Panc1 (cell line): ENCODE measurements around the gene BTBD18. TPM values are rescaled to one million over a fixed set of nuclear protein-coding genes. Genes with fewer than 3 reads are reported as not detected.

Experiments
- ATAC-seq: fragments of 200-7000 bp; cut with Tn5 transposase; 2 replicates; pipeline ENCODE4 v1.9.1; 2020; ENCODE audit warnings: mild to moderate bottlenecking, moderate library complexity
- BruUV-seq: library from RNA; stranded (reverse); fragments of 400-500 nt; replicated peaks from 2 replicates; lab custom pipeline; 2021; lab: Mats Ljungman, UMichigan
- CTCF ChIA-PET: fragments of 300-600 bp; sonication (Branson Sonifier 250); formaldehyde crosslinking; loops from one replicate; lab custom pipeline; 2022; ENCODE audit warnings: antibody characterized with exemption; lab: Charles Lee
- POLR2A ChIA-PET: fragments of 300-600 bp; sonication (Branson Sonifier 250); formaldehyde crosslinking; loops from one replicate; lab custom pipeline; 2022; ENCODE audit warnings: antibody characterized with exemption; lab: Charles Lee
- DNase-seq: peaks from one replicate; pipeline ENCODE4 v3.0.0-alpha.2; 2010; ENCODE audit warnings: low read depth, low spot score
- H3K27ac ChIP-seq: 2 replicates; pipeline ENCODE4 v1.5.1; 2011; ENCODE audit warnings: mild to moderate bottlenecking, low read length, inconsistent platforms
- H3K27me3 ChIP-seq: fragments of 200-500 bp; sonication (Bioruptor generic); 2 replicates; pipeline ENCODE4 v1.6.0; 2014; ENCODE audit warnings: low read length, inconsistent platforms; ENCODE audit not compliant: control insufficient read depth, insufficient read depth
- H3K36me3 ChIP-seq: fragments of 200-500 bp; sonication (Bioruptor generic); 2 replicates; pipeline ENCODE4 v1.5.1; 2014; ENCODE audit warnings: inconsistent platforms, mild to moderate bottlenecking, low read length, moderate library complexity; ENCODE audit not compliant: control insufficient read depth, insufficient read depth
- H3K4me1 ChIP-seq: 2 replicates; pipeline ENCODE4 v1.5.1; 2011; ENCODE audit warnings: inconsistent platforms, mild to moderate bottlenecking, low read length, moderate library complexity; ENCODE audit not compliant: control insufficient read depth, insufficient read depth
- H3K4me3 ChIP-seq, 2 experiments: 2 replicates each; pipeline ENCODE4 v1.5.1; 2011 to 2012; ENCODE audit warnings: low read depth in 2 of 2, low read length in 2 of 2, mild to moderate bottlenecking in 2 of 2, inconsistent platforms in 1 of 2, moderate library complexity in 1 of 2
- H3K9me3 ChIP-seq: fragments of 200-500 bp; sonication (Bioruptor generic); 2 replicates; pipeline ENCODE4 v1.5.1; 2014; ENCODE audit warnings: low read depth, mild to moderate bottlenecking, inconsistent platforms, low read length, moderate library complexity; ENCODE audit not compliant: control insufficient read depth, insufficient read depth
- CTCF ChIP-seq: fragments of 450-650 bp; IDR thresholded peaks from 2 replicates; pipeline ENCODE4 v1.5.1; 2017; ENCODE audit warnings: mild to moderate bottlenecking
- POLR2AphosphoS5 ChIP-seq: IDR thresholded peaks from 2 replicates; pipeline ENCODE4 v1.6.1; 2012; ENCODE audit warnings: mild to moderate bottlenecking, low read depth, low read length, moderate library complexity
- REST ChIP-seq, 2 experiments: IDR thresholded peaks; 2 replicates each; pipeline ENCODE4 v1.6.1; 2011 to 2012; ENCODE audit warnings: low read depth in 2 of 2, control low read depth in 1 of 2, low read length in 1 of 2, mild to moderate bottlenecking in 1 of 2, moderate library complexity in 1 of 2; ENCODE audit not compliant: insufficient read depth in 1 of 2
- SIN3A ChIP-seq: IDR thresholded peaks from 2 replicates; pipeline ENCODE4 v1.6.1; 2012; ENCODE audit warnings: low read depth, mild to moderate bottlenecking, low read length, moderate library complexity, borderline replicate concordance; ENCODE audit not compliant: insufficient read depth
- TCF7L2 ChIP-seq: IDR thresholded peaks from 2 replicates; pipeline ENCODE4 v1.6.1; 2011; ENCODE audit warnings: mild to moderate bottlenecking, low read depth, low read length, inconsistent platforms
- in situ Hi-C: cut with HindIII; loops from 2 replicates; pipeline ENCODE4 v1.10.0; 2016; ENCODE audit warnings: low sequenced_read_pairs, low pct_unique_long_range_greater_than_20kb
- intact Hi-C: fragments of 100-400 bp; cut with micrococcal nuclease; formaldehyde crosslinking; loops from one replicate; pipeline ENCODE4 v1.10.0; 2022; ENCODE audit not compliant: unreplicated experiment
- total RNA-seq: library from RNA; stranded (reverse); gene quantifications from one replicate; pipeline ENCODE4 v1.2.1, GENCODE V29; 2021; ENCODE audit not compliant: unreplicated experiment

BTBD18 gene
- total RNA-seq, 1 experiment from 2014 or later: not detected

GRCh38 chr11:57764021-57764420 is 12.4 kb upstream of the BTBD18 start:
- TF ChIP-seq TCF7L2 (no peak), POLR2AphosphoS5 (no peak), CTCF (no peak), REST (IDR thresholded peaks at IDR 0.05; ENCODE audit: insufficient read depth in 1 of 2, low read depth in 2 of 2, low read length in 1 of 2) (no peak), SIN3A (no peak)
- H3K4me1 ChIP-seq: peaks cover 25% of the 10 kb centered on the region
- peak overlapping the region; percentile 99 for H3K27ac ChIP-seq
- no peaks in the 10 kb centered on the region for H3K9me3 ChIP-seq
- no peaks in the 10 kb centered on the region for H3K27me3 ChIP-seq
- ATAC-seq (no peak), DNase-seq (no peak)
- in situ Hi-C loops: no loop called here
- ChIA-PET POLR2A (interaction anchor here (0.5 to 4.7 kb wide), 2 partner anchors 9 to 14 kb away, joined by 7 to 22 read pairs; no protein-coding TSS in a partner anchor), CTCF (interaction anchor here (1.2 kb wide), 1 partner anchor 14 kb away, joined by 3 read pairs; no protein-coding TSS in a partner anchor)
- peaks cover 8% of the 10 kb centered on the region; the same call in 1 of the 2 replicates for H3K36me3 ChIP-seq
- intact Hi-C loops: no loop called here
- no TSS peak for BruUV-seq
- peak overlapping the region; percentile 90 to 99 for H3K4me3 ChIP-seq

- Histone ChIP-seq H3K36me3 (peaks cover 8% of the 10 kb centered on the region; the same call in 1 of the 2 replicates), H3K9me3 (no peaks in the 10 kb centered on the region), H3K27ac (peak overlapping the region; percentile 99), H3K27me3 (no peaks in the 10 kb centered on the region), H3K4me3 (peak overlapping the region; percentile 90 to 99), H3K4me1 (peaks cover 25% of the 10 kb centered on the region)
- ChIA-PET POLR2A (interaction anchor here (4.7 kb wide), 1 partner anchor 15 kb away, joined by 22 read pairs; no protein-coding TSS in a partner anchor), CTCF (interaction anchor here (1.2 kb wide), 1 partner anchor 15 kb away, joined by 3 read pairs; no protein-coding TSS in a partner anchor)
- DNase-seq (no peak), ATAC-seq (peak; percentile 55)
- no TSS peak for BruUV-seq
- intact Hi-C loops: no loop called here
- TF ChIP-seq TCF7L2 (no peak), REST (IDR thresholded peaks at IDR 0.05; ENCODE audit: insufficient read depth in 1 of 2, low read depth in 2 of 2, low read length in 1 of 2) (no peak), CTCF (peak; percentile 47)
- in situ Hi-C loops: no loop called here
Observed at GRCh38 chr11:57763568-57763967, 11.9 kb upstream of the BTBD18 start.
